Liver (tissue), 3 donors: ENCODE data around the gene DPP9.

Experiments used
- CTCF ChIP-seq: fragments of 150-350 bp; IDR thresholded peaks from 2 replicates; pipeline ENCODE4 v1.5.1; 2017; ENCODE audit warnings: improper control_type of control experiment, low read depth, low read length; ENCODE audit not compliant: missing input control
- EGR1 ChIP-seq, 2 donors: IDR thresholded peaks; 2 replicates each; pipeline ENCODE4 v1.6.1; 2016 to 2018; ENCODE audit warnings: antibody characterized with exemption in 2 of 2, low read depth in 2 of 2
- TF ChIP-seq, protein P1 (sequence below): IDR thresholded peaks from 2 replicates; pipeline ENCODE4 v1.6.1; 2016; ENCODE audit warnings: antibody characterized with exemption
- donor health status: healthy.
- donor health status: healthy.

DNA sequence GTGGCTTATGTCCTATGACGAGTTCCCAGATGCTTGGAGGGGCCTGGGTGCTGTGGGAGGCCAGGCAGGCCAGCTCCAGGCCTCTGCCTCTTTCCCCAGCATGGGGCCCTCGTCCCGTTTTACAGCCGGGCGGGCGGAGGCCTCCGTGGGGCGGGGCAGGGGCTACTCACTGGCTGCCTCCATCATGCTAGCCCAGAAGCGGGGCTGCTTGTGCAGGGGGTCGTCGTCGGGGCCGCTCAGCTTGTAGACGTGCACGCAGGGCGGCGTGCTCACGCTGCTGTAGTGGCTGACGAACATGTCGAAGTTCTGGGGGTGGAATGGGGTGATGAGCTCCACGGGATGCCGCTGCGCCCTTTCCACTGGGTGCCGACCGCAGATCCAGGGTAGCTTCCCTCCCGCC, 35.1 kb downstream of the DPP9 start:
- TF ChIP-seq CTCF, result no peak
- no peak for TF ChIP-seq EGR1 (IDR thresholded peaks at IDR 0.05; ENCODE audit: low read depth in 2 of 2)
- TF ChIP-seq, protein P1, sequence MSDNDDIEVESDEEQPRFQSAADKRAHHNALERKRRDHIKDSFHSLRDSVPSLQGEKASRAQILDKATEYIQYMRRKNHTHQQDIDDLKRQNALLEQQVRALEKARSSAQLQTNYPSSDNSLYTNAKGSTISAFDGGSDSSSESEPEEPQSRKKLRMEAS, result no peak
